GM12874 (cell line): ENCODE results near the gene ATL1.

Source experiments
- TF ChIP-seq, protein P1 (sequence below): IDR thresholded peaks from 2 replicates; pipeline ENCODE4 v1.5.1; 2011; ENCODE audit warnings: low read depth, mild to moderate bottlenecking, control low read depth, low read length, moderate library complexity; ENCODE audit not compliant: insufficient read depth

ATL1 gene

DNA sequence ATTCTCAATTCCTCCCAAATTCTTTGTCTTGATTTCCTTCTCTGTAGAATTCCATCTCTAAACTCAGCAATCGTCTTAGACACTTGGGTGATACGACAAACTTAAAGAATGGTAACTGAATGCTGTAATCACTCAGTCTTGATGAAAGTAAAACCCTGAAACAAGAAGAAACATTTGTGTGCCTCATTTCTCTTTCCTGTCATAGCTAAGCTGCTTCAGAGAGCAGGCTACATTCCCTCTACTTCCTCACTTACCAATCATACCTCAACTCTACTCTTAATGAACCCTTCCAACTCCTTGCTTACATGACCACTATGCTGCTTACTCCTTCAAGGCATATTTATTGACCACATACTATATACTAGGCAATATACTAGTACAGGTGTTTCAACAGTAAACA is 35.9 kb upstream of the ATL1 start:
- TF ChIP-seq, protein P1, sequence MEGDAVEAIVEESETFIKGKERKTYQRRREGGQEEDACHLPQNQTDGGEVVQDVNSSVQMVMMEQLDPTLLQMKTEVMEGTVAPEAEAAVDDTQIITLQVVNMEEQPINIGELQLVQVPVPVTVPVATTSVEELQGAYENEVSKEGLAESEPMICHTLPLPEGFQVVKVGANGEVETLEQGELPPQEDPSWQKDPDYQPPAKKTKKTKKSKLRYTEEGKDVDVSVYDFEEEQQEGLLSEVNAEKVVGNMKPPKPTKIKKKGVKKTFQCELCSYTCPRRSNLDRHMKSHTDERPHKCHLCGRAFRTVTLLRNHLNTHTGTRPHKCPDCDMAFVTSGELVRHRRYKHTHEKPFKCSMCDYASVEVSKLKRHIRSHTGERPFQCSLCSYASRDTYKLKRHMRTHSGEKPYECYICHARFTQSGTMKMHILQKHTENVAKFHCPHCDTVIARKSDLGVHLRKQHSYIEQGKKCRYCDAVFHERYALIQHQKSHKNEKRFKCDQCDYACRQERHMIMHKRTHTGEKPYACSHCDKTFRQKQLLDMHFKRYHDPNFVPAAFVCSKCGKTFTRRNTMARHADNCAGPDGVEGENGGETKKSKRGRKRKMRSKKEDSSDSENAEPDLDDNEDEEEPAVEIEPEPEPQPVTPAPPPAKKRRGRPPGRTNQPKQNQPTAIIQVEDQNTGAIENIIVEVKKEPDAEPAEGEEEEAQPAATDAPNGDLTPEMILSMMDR: no peak

DNA sequence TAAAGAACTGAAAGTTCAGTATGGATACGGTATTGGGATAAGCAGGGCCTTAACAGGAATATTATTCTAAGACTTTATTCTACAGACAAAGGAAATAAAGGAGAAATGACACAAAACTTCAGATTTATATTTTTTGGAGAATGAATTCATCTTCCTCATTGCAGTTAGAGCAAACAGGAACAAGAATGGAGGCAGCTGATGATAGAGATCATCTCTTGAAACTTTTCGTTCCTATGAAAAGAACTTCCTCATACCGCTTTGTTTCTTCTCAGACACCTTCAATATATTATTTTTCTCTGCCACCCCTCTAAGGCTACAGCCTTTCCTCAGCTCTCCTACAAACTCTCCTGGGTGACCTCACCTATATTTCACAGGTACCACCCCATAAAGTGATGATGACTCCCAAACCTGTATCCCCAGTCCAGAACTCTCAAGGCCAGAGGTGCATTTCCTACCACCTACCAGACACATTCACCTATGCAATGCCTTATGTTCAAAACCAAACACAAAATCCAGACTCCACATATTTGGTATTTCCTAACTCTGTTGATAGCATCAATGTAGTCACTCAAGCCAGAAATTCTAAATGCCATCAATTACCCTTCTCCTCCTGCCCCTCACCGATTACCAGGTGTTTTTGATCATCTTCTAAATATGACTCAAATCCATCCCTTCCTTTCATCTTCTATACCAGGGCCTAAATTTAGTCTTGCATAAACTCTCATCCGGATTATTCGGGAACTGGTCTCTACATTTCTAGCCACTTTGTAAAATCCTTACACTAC is 35.0 kb upstream of the ATL1 start:
- TF ChIP-seq, protein P1: no peak

DNA sequence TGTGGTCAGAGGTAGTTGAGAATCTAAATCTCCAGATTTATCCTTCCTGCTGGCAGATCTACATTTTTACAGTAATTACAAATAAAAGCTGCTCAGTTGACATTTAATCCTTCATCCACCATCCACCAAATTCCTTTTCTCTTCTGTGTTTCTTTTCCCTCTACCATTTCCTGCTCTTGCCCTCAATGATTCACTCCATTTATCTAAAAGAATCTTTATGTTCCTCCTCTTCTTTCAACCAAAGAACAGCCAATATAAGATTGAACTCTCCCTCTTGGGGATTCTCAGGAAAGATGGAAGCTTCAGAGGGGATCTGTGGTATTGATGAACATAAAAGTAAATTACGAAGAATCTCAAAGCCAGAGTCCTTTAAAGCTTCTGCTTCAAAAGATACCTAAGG is 31.9 kb upstream of the ATL1 start:
- TF ChIP-seq, protein P1: no peak

DNA sequence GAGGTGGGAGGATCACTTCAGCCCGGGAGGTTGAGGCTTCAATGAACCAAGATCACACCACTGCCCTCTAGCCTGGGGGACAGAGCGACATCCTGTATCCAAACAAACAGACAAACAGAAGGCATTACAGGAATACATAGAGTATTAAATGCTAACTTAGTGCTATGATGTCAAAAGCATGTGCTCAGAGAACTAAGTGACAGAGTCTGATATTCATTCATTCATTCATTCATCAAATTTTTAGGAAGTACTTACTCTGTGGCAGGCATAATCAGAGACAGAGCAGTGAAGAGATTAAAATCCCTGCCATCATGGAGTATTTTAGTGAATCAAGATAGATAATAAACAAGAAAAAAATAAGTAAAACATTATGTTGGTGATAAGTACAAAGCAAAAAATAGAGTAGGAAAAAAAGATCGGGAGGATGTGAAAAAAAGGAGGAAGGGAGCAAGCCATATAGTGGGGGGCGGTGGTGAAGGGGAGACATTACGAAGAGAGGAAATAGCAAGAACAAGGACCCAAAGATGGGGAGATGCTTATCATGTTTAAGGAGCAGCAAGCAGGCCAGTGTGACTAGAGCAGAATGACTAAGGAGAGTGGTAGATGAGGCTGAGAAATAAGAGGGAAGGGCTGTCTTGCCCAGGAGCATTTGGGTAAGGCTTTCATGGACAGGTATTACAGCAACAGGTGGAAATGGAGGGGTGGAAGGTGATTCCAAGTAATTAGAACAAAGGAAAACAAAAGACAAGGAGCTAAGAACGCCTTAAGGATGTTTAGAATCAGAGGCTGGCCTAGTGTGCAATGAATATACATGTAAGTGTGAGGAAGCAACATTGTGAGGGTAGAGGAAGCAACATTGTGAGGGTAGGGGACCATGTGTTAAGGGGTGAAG is 30.4 kb upstream of the ATL1 start:
- TF ChIP-seq, protein P1: no peak

DNA sequence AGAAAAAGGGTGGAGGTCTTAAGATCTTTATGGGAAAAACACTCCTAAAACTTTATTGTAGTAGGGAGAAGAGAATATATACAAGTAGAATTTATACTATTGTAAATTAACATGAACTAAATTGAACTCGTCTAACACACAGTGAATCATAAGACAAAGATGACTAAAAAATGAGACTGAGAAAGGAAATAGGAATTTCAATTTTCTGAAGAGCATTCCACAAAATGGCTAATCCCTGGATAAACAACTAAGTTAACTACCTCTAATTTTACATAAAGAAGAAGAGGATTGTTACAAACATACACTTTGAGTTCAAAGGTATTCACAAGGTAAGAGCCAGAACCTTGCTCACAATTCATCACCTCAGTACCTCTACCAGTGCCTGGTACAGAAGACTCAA is 29.6 kb upstream of the ATL1 start:
- TF ChIP-seq, protein P1: no peak

DNA sequence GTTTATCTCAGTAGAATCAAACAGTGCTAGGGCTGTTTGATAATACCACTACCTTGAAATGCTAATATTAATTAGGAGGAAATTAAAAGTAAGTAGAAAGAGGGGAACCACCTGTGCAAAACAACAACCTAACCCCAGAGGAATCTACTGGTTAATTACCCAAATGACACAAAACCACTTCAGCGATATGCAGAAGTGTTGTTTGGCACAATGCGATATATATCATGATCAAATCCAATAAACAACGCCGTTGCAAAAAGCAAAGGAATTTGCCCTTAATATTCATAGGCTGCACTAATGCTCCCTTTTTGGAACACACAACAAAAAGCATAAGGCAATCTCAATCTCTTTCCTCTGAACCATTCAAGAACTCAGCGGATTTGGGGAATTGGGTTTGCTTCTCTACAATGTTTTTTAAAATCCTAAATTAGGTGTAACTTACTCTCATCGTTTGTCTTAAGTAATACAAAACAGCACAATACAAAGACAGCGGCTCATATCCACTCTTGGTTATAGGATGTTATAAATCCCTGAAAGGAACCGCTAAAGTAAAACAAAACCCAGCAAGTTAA is 29.1 kb upstream of the ATL1 start:
- TF ChIP-seq, protein P1: no peak
